ACC112 (cell line): ENCODE data around the gene UGT1A6.

Experiments
- H2AFZ ChIP-seq: fragments of 200-600 bp; sonication (generic); one replicate; pipeline ENCODE4 v1.6.0; 2017; ENCODE audit warnings: antibody characterized with exemption, low read length; ENCODE audit not compliant: unreplicated experiment
- H3K27ac ChIP-seq: fragments of 200-600 bp; sonication (generic); 2 replicates; pipeline ENCODE4 v1.5.1; 2014; ENCODE audit warnings: low read depth, mild to moderate bottlenecking, antibody characterized with exemption, low read length, moderate library complexity
- H3K27me3 ChIP-seq: fragments of 200-600 bp; sonication (generic); 2 replicates; pipeline ENCODE4 v1.6.1; 2014; ENCODE audit warnings: mild to moderate bottlenecking, antibody characterized with exemption, low read length, moderate library complexity, mixed read lengths; ENCODE audit not compliant: insufficient read depth
- H3K36me3 ChIP-seq: fragments of 200-600 bp; sonication (generic); 2 replicates; pipeline ENCODE4 v1.6.1; 2016; ENCODE audit warnings: mild to moderate bottlenecking, antibody characterized with exemption, low read length, moderate library complexity, mixed read lengths; ENCODE audit not compliant: insufficient read depth
- H3K4me1 ChIP-seq: fragments of 200-600 bp; sonication (generic); one replicate; pipeline ENCODE4 v1.6.1; 2016; ENCODE audit warnings: low read length, mixed read lengths; ENCODE audit not compliant: insufficient read depth, unreplicated experiment, control insufficient read depth
- H3K4me3 ChIP-seq: fragments of 200-600 bp; sonication (generic); 2 replicates; pipeline ENCODE4 v1.5.1; 2014; ENCODE audit warnings: mild to moderate bottlenecking, low read depth, low read length
- H3K79me2 ChIP-seq: fragments of 200-600 bp; sonication (generic); one replicate; pipeline ENCODE4 v1.6.0; 2016; ENCODE audit warnings: low read length; ENCODE audit not compliant: control insufficient read depth, unreplicated experiment, insufficient read depth

Gene UGT1A6

GRCh38 chr2:233820774-233821105, 128.1 kb downstream of the UGT1A6 start:
- Histone ChIP-seq H3K4me1 (peaks cover 4% of the 10 kb centered on the region), H3K79me2 (no peaks in the 10 kb centered on the region), H3K27me3 (no peaks in the 10 kb centered on the region; the same call in 1 of the 2 replicates), H2AFZ (no peak overlapping the region), H3K27ac (no peak overlapping the region), H3K36me3 (no peaks in the 10 kb centered on the region), H3K4me3 (no peak overlapping the region)

- H3K79me2 ChIP-seq: no peaks in the 10 kb centered on the region
- peaks cover 4% of the 10 kb centered on the region for H3K4me1 ChIP-seq
- no peaks in the 10 kb centered on the region; the same call in 1 of the 2 replicates for H3K27me3 ChIP-seq
- no peak overlapping the region for H2AFZ ChIP-seq
- H3K36me3 ChIP-seq: no peaks in the 10 kb centered on the region
- no peak overlapping the region for H3K4me3 ChIP-seq
- H3K27ac ChIP-seq: no peak overlapping the region
Measured at GRCh38 chr2:233821196-233821595, 128.5 kb downstream of the UGT1A6 start.

- Histone ChIP-seq H3K27ac (no peak overlapping the region), H3K4me3 (no peak overlapping the region), H2AFZ (no peak overlapping the region), H3K27me3 (no peaks in the 10 kb centered on the region; the same call in 1 of the 2 replicates), H3K4me1 (peaks cover 4% of the 10 kb centered on the region), H3K36me3 (no peaks in the 10 kb centered on the region), H3K79me2 (no peaks in the 10 kb centered on the region)
Measured at GRCh38 chr2:233821709-233822100, 129.0 kb downstream of the UGT1A6 start.

GRCh38 chr2:233822101-233822771, 129.5 kb downstream of the UGT1A6 start:
- H2AFZ ChIP-seq: no peak overlapping the region
- no peaks in the 10 kb centered on the region for H3K36me3 ChIP-seq
- H3K4me1 ChIP-seq: peaks cover 1% of the 10 kb centered on the region
- H3K4me3 ChIP-seq: no peak overlapping the region
- H3K27ac ChIP-seq: no peak overlapping the region
- no peaks in the 10 kb centered on the region; the same call in 1 of the 2 replicates for H3K27me3 ChIP-seq
- H3K79me2 ChIP-seq: no peaks in the 10 kb centered on the region
